ENCODE measurements around the gene GMDS.

Gene GMDS

DNA sequence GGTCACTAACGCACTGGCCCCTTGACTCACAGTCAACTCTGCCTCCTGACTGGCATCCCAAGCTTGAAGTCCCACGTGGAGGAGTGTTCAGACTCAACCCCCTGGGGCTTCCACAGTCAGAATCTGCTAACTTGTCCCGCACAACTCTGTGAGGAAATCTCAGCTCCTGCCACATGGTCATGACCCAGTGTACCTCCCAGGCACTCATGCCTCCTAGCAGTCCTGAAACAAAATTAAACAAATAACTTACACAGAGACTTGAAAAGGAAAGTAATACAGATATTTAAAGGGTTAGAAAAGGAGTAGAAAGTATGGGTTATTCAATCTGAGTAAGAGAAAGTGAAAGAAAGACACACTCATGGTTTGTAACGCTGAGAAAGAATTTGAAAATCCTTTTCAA, 134.9 kb downstream of the GMDS start:
- no peak overlapping the region for H3K27ac ChIP-seq
- no peak for DNase-seq (ENCODE audit: low read depth, low spot score)

DNA sequence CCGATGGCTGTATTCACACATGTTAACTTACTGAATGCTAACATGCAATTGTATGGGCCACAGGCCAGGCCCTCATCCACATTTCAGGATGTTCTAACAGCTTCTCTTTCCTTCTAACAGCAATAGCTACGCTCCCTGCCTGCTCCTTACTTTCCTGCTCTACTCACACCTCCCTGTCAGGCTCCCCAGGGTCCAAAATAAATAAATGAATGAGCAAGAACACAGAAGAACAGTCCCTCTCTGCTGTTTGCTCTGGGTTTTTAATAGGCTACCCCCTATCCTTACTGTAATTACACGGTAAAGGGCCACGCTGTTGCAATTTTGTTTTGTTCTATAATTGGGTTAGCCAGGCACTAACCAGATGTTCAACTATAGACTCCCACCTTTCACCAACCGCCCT, 135.6 kb downstream of the GMDS start:
- no peak for DNase-seq (ENCODE audit: low read depth, low spot score)
- no peak overlapping the region for H3K27ac ChIP-seq

DNA sequence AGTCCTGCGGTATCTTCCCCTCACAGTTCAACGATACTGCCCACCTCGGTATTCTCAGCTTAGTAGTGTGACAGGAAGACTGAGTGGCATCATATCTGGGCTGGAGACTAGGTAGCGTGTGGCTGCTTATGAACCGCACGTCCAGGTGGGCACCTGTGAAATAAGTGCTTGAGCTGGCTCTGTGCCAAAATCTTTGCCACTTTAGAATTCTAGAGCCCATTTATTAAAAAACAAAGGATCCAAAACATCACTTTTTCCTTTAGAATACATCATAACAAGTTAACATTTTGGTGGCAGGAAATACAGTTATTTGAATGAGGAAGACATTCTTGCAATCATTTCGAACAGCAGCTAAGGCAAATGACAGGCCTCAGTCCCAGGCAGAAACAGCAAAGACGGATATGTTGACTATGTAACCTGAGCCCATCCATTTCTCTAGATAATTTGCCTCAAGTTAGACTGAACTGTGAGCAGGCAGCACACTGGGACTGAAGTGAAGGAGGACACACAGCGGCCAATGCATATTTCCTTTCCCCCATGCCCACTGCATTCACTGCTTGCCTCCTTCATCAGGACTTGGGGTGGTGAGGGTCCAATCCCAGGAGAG, 136.6 kb downstream of the GMDS start:
- no peak for DNase-seq (ENCODE audit: low read depth, low spot score)
- no peak overlapping the region for H3K27ac ChIP-seq

DNA sequence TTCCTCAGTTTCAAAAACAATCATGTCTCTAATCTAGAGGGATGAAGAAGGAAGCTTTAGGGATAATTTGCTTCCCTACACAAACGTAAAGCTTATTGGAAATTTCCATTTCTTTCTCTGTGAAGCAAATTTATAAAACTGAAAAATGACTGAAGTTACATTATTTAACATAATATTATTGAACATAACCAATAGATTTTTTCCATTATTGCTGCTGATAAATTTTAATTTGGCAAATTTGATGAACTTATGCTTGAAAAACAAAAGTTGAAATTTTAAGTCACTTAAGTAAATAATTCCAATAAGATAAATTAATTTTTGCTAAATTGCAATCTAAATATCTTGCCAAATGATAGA, 140.9 kb downstream of the GMDS start:
- no peak overlapping the region for H3K27ac ChIP-seq
- no peak for DNase-seq (ENCODE audit: low read depth, low spot score)

DNA sequence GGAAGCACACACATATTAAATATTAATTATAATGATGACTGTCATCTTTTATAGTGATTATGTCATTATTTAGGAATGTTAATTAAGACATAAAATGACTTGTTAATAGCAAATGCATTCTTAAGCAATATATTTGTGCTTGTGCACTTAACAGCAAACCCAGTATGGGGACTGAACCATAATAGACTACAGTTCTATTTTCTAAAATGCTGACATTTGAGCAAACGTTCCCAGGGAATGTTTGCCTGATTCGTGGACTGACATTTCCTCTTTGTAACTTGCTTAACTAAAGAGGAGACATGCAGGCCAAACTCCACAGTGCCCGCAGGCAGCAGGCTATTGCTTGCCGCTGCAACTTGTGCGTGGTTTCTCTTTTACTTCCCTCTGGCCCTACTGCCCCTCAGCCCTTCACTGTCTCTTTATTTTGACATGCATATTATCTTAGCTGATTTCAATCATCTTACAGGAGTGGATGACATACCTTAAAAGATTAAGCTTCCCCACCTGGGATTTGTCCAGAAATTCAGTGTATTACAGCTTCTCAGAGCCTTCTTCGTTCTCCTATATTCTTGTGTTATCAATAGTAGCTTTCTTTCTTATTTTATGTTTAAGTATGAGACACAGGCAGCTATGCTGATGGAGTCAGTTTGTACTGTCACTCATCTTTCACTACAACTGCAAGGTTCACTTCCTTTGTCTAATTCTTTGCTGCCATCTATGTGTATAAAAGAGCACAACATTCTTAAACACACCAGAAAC, 141.5 kb downstream of the GMDS start:
- no peak overlapping the region for H3K27ac ChIP-seq
- peak; percentile 10 for DNase-seq (ENCODE audit: low read depth, low spot score)

DNA sequence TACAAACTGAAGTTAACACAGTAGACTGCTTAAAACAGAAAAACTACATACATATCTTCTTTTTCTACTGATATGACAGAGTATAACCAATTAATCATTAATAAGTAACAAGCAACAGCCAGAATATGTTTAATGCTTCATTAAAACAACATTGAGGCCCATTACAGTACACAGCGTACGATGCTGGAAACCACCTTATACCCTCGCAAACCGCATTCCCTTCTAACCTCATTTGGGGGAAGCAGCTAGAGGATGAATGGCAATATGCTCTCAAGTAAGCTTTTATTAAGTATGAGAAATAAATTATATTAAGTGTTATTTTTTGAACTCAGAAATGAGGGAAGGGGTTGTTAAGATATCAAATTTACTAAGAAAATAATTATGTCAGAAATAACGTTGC, 142.4 kb downstream of the GMDS start:
- H3K27ac ChIP-seq = no peak overlapping the region

DNA sequence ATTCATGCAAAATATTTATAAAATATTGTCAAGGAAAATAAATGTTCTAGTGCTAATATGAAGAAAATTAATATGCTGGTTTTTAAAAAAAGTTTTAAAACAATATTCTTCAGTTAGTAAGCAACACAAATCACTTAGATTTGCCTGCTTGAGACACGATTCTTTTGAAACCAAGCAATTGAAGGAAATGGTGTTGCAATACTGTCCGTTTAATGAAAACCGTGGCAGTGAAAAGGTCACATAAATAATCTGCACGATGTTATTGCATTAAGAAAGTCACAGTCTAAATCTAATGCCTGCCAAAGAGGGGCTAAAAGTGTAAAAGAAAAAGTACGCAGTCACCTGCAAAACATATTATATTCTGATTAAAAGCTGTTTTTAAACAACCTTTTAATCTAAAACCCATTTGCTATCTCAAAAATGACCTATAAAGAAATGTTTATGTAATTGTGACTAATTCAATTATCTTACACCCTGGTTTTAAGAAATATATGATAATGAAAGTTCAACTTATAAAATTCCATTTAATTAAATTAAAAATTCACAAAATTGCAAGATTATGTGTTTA, 143.0 kb downstream of the GMDS start:
- DNase-seq (ENCODE audit: low read depth, low spot score) = no peak
- H3K27ac ChIP-seq = no peak overlapping the region

More for the DNA sequence above, 142.4 kb downstream of the GMDS start:
- no peak for DNase-seq (ENCODE audit: low read depth, low spot score)

DNA sequence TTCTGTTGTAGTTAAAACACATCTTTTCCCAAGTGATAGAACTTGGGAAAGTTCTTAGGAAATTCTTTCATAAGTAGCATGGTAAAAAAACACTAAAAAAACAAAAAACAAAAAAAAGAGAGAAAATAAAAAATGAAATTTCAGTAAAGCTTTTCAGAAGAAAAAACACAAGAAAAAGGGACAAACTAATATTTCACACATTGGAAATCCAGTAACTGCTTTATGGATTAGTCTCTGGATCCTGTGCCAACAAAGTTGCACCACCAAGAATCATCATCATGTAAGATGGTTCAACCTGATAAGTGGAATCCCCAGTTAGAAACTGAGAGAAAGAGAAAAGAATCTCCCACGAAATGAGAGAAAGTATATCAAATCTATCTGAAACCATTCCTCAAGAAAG, 144.2 kb downstream of the GMDS start:
- H3K27ac ChIP-seq = no peak overlapping the region
- no peak for DNase-seq (ENCODE audit: low read depth, low spot score)

DNA sequence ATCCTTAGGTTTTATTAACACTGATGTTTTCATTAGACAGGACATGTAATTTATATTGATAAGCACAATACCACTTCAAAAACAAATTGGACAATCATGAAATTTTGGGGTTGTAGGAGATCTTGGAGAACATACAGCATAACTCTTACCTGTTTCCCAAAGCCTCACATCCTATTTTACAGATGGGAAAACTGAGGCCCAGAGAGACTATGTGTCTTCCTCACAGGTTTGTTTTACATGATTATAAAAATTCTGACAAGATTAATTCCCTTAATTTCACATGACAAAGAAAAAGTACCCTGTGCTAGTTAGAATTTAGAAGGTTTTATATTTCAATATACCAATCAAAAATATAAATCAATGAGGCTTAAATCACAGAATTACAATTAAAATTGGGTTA, 145.5 kb downstream of the GMDS start:
- DNase-seq (ENCODE audit: low read depth, low spot score) = no peak
- H3K27ac ChIP-seq = no peak overlapping the region

DNA sequence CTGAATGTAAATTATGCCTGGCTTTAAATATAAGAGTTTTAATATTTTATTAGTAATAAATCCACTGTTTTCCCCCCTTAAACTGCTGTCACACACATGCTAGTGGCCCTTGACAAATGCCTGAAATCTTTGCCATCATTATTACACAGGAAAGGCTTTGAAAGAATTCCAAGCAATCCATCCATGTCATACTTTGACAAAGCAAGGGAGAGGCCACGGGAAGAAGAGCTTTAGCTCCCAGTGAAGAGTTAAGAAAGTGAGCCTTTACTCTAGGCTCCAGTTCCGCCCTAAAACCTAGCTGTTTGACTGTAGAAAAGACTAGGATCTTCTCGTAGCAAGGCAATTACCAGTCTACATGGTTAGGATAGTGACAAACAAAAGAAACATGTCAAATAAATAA, 147.9 kb downstream of the GMDS start:
- no peak overlapping the region for H3K27ac ChIP-seq

DNA sequence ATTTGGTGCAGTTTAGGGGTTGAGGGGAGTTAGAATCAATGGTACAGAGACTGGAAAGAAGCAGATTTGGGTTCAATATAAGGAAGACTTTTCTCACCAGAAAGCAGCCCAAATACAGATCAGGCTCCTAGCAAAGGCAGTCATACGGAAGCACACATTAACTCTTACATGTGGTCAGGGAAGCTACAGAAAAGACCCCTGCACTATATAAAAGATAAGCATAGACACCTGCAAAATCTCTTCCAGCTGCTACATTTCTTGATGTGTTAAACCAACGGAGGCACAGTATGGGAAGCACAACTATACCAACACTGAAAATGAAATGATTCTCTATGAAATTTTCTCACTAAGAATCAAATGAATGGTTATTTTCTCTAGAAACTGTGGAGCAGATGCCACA, 150.8 kb downstream of the GMDS start:
- no peak overlapping the region for H3K27ac ChIP-seq
- no peak for DNase-seq (ENCODE audit: low read depth, low spot score)

More for the DNA sequence above, 147.9 kb downstream of the GMDS start:
- DNase-seq (ENCODE audit: low read depth, low spot score) = no peak

DNA sequence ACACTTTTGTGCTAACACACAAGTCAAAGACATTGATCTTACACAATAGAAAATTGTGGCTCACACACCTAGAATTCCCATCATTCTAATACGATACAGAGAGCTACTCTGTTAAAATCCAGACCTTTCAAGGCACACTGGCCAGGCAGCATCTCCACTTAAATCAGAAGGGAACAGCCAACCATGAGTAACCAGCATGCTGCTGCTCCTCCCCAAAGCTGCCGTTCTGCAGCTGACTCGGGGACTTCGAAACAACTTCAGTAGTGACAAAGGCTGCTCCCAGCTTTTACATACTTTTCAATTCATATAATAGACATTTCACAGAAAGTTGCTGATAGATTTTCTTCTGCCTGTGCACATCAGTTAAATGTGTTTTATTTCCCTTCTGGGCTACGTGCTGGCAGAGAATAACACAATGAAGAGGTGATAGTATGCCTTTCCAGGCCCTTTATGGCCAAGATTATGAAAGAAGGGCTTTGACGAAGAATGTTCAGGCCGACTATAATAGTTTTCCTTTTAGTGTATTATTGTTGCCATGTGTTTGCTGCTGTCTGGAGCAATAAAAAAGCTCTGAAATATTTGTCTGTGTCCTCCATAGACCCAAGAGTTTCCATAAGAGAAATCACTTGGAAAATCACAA, 159.0 kb downstream of the GMDS start:
- H3K27ac ChIP-seq = no peak overlapping the region
- no peak for DNase-seq (ENCODE audit: low read depth, low spot score)

DNA sequence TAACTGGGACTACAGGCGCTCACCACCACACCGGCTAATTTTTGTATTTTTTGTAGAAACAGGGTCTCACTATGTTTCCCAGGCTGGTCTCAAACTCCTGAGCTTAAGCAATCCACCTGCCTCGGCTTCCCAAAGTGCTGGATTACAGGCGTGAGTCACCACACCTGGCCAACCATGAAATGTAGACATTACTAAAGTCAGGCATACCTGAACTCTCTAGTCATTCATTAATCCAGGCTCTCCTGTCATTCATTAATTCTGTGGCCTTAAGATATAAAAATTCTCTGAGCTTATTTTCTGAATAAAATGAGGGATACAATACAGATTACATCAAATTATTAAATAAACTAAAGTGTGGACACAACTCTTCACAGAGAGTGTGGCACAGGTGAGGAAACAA, 159.7 kb downstream of the GMDS start:
- H3K27ac ChIP-seq = no peak overlapping the region
- DNase-seq (ENCODE audit: low read depth, low spot score) = no peak

DNA sequence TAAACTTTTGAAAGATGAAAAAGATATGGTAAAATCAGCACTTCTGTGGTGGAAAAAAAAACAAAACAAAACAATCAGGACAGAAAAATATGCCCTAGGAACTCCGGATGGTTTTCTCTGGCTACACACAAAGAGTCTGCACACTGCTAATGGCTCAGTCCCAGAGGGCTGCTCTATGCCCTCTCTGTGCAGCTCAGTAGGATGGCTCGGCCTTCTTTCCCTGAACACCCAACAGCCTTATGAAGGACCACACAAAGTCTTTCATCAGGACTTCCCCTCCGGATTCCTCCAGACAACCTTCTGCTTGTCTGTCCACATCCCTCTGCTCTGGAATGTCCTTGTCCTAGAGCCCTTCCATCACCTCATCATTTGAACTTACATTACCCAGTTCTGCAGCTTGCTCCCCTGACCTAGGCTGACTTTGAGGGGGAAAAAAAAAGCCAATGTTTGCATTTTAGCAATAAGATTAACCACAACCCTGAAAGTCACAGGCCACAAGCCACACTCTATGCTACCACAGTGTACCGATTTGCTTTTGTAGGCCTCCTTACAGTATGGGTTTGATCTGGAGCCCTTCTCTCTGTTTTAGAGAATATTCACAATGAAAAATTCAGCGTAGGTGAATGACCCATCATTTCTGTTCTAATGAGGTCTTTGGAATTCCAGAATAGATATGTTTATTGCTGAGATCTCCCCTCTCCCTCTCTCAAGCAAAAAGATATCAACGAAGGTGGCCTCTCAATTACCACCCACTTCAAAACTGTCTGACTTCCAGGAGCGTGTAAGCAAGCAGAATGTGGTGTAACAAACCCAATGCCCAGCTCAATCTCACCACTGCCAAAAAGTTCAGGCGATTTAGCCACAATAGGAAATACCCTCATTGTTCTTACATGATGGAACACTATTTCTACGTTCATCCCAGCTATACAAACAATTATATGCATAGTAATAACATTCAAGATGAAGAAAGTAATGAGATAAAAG, 164.0 kb downstream of the GMDS start:
- no peak overlapping the region for H3K27ac ChIP-seq
- DNase-seq (ENCODE audit: low read depth, low spot score) = no peak

DNA sequence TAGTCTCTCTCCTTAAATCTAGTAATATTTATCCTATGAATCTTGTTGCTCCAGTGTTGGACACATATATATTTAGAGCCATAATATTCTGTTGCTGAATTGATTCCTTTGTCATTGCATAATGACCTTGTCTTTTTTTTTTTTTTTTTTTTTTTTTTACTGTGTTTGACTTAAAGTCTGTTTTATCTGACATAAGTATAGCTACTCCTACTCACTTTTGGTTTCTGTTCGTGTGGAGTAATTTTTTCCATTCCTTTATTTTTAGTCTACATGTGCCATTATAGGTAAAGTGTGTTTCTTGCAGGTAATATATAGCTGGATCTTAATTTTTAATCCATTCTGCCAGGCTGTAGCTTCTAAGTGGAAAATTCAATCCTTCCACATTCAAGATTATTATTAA, 166.5 kb downstream of the GMDS start:
- no peak overlapping the region for H3K27ac ChIP-seq
- no peak for DNase-seq (ENCODE audit: low read depth, low spot score)

DNA sequence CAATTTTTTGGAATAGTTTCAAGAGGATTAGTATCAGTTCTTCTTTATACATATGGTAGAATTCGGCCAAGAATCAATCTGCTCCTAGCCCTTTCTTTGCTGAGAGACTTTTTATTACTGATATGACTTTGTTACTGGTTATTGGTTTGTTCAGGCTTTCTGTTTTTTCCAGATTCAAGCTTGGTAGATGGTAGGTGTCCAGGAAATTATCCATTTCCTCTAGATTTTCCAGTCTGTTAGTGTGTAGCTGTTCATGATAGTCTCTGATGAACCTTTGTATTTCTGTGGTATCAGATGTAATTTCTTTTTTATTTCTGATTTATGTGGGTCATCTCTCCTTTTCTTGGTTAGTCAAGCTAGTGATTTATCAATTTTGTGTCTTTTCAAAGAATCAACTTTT, 167.6 kb downstream of the GMDS start:
- DNase-seq (ENCODE audit: low read depth, low spot score) = no peak
- no peak overlapping the region for H3K27ac ChIP-seq

DNA sequence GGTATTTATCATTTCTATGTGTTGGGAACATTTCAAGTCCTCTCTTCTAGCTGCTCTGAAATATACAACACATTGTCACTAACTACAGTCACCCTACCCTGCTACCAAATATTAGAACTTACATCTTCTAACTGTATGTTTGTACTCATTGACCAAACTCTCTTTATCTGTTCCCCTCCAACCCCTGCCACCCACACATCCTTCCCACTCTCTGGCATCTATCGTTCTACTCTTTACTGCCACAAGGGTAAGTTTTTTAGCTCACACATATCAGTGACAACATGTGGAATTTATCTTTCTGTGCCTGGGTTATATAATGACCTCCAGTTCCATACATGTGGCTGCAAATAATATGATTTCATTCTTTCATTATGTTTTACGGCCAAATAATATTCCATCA, 171.9 kb downstream of the GMDS start:
- DNase-seq (ENCODE audit: low read depth, low spot score) = no peak
- no peak overlapping the region for H3K27ac ChIP-seq

DNA sequence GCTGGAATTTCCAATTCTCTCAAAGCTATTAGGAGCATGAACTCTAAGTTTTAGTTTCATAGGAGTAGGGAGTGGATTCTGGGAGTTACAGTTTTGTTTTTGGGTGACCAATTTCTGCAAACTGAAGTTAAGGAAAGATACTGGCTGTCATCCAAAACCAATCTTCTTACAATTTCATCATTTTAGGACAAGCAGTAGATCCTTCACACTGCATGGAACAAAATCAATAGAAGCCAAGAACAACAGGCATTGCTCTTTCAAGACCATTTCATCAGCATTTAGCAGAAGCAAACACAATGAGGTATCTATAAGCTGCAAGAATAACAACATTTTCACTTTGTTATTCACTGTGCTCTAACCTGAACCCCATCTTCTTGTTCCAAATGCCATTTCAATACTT, 173.0 kb downstream of the GMDS start:
- DNase-seq (ENCODE audit: low read depth, low spot score) = no peak
- H3K27ac ChIP-seq = no peak overlapping the region

DNA sequence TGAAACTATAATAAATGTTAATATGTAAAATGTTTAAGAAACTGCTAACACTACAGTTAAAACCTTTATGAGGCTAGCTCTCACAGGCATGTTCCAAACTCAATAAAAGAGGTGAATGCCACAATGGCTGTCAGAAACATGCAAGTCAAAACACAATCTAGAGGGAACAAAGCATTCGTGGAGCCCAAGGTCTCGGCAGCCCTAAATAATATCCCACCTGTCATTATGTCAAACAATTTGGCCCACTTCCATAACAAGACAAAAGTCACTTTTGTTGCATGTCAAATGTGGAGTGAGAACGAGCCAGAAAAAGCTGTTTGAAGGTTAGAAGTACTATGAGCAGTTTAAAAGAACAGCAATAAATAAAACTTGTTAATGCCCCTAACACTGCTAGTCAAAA, 181.9 kb downstream of the GMDS start:
- DNase-seq (ENCODE audit: low read depth, low spot score) = no peak
- no peak overlapping the region for H3K27ac ChIP-seq

DNA sequence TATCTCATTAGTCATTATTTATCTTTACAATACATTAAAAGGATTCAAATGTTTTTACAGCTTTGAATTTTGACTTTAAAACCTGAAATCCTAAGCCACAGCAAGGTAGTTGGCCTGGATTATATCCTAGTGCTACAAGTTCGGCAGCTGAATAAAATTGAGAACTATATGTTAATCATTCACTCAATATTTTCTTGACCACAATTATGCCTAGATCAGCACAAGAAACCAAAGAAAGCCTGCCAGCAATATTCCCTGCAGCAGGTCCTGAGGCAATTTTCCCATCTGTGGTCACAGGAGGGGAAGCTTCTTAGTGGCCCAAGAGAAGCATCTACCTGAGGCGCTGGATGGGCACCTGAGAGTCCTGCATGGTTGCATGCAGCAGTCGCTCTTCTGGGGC, 183.5 kb downstream of the GMDS start:
- no peak for DNase-seq (ENCODE audit: low read depth, low spot score)
- no peak overlapping the region for H3K27ac ChIP-seq
